Endodermal cell (in vitro differentiated cells): ENCODE results near the gene DHX57. TPM values are rescaled to one million over a fixed set of nuclear protein-coding genes. Genes with fewer than 3 reads are reported as not detected.

Experiments used
- DNase-seq: peaks from one replicate; pipeline ENCODE4 v3.0.0-alpha.2; 2017
- H3K27ac ChIP-seq: 2 replicates; pipeline ENCODE4 v1.5.1; 2013; ENCODE audit warnings: mild to moderate bottlenecking, low read depth, low read length, moderate library complexity
- H3K27me3 ChIP-seq: 2 replicates; pipeline ENCODE4 v1.6.1; 2013; ENCODE audit warnings: mild to moderate bottlenecking, low read length, moderate library complexity; ENCODE audit not compliant: insufficient read depth, control insufficient read depth, poor library complexity, severe bottlenecking
- H3K36me3 ChIP-seq: 2 replicates; pipeline ENCODE4 v1.7.0; 2013; ENCODE audit warnings: mild to moderate bottlenecking, low read length, moderate library complexity; ENCODE audit not compliant: control insufficient read depth, insufficient read depth
- H3K4me1 ChIP-seq: one replicate; pipeline ENCODE4 v1.7.0; 2013; ENCODE audit warnings: low read length; ENCODE audit not compliant: control insufficient read depth, insufficient read depth
- H3K4me3 ChIP-seq: 2 replicates; pipeline ENCODE4 v1.5.1; 2013; ENCODE audit warnings: mild to moderate bottlenecking, low read length, moderate library complexity
- H3K9ac ChIP-seq: 2 replicates; pipeline ENCODE4 v1.6.1; 2013; ENCODE audit warnings: mild to moderate bottlenecking, low read length, moderate library complexity; ENCODE audit not compliant: poor library complexity, severe bottlenecking; ENCODE audit errors: extremely low read depth
- H3K9me3 ChIP-seq: 2 replicates; pipeline ENCODE4 v1.6.1; 2013; ENCODE audit warnings: mild to moderate bottlenecking, low read length, moderate library complexity; ENCODE audit not compliant: control insufficient read depth
- H3K27ac Mint-ChIP-seq: 2 replicates; pipeline ENCODE4 v1.8.0; 2020; ENCODE audit warnings: mixed read lengths
- H3K27me3 Mint-ChIP-seq: 2 replicates; pipeline ENCODE4 v1.8.0; 2021; ENCODE audit warnings: mild to moderate bottlenecking, mixed read lengths; ENCODE audit not compliant: insufficient read depth
- H3K36me3 Mint-ChIP-seq: 2 replicates; pipeline ENCODE4 v1.8.0; 2020; ENCODE audit warnings: low read depth, mixed read lengths
- H3K4me1 Mint-ChIP-seq: 2 replicates; pipeline ENCODE4 v1.8.0; 2020; ENCODE audit warnings: mixed read lengths
- H3K4me3 Mint-ChIP-seq: 2 replicates; pipeline ENCODE4 v1.8.0; 2020; ENCODE audit warnings: mild to moderate bottlenecking, moderate library complexity, mixed read lengths
- H3K9me3 Mint-ChIP-seq: 2 replicates; pipeline ENCODE4 v1.8.0; 2020; ENCODE audit warnings: mild to moderate bottlenecking, mixed read lengths
- CTCF ChIP-seq: fragments of 200-600 bp; sonication (generic); conservative IDR thresholded peaks from 2 replicates; pipeline ENCODE4 v1.5.0; 2021; ENCODE audit warnings: antibody characterized with exemption, mild to moderate bottlenecking
- WGBS, 2 experiments: methylation state at CpG; one replicate each; pipeline versions ENCODE4 v1.1.5 to v1.1.7; 2013; ENCODE audit warnings: missing lambda C conversion rate in 2 of 2, mixed read lengths in 1 of 2; ENCODE audit not compliant: insufficient coverage in 1 of 2, insufficient read length in 1 of 2; 5-methylcytosine and 5-hydroxymethylcytosine counted together
- total RNA-seq, 2 donors: library from RNA; stranded (reverse); fragmentation: NEBNext Ultra II Directional in 1 of 2; extraction: Animal tissue kit (Norgen Biotek cat#: 25700) in 1 of 2; gene quantifications; 2 replicates in 1 of 2; 3 replicates in 1 of 2; pipeline ENCODE4 v1.2.1, GENCODE V29; 2021

Gene DHX57
- total RNA-seq, 2 donors from 2014 or later, result 35.4 to 45.7 TPM

GRCh38 chr2:38775097-38775920, 100.4 kb downstream of the DHX57 start:
- Mint-ChIP-seq H3K9me3 (no peaks in the 10 kb centered on the region), H3K27me3 (peaks cover 18% of the 10 kb centered on the region), H3K36me3 (no peaks in the 10 kb centered on the region), H3K4me3 (no peak overlapping the region), H3K4me1 (peaks cover 9% of the 10 kb centered on the region), H3K27ac (no peak overlapping the region)
- no peak for TF ChIP-seq CTCF
- Histone ChIP-seq H3K27me3 (peaks cover 22% of the 10 kb centered on the region), H3K4me3 (no peak overlapping the region), H3K9ac (no peak overlapping the region), H3K4me1 (peaks cover 3% of the 10 kb centered on the region), H3K9me3 (no peaks in the 10 kb centered on the region), H3K36me3 (no peaks in the 10 kb centered on the region), H3K27ac (no peak overlapping the region)
- no peak for DNase-seq
- 90 to 92% methylated on average over 12 to 17 of the region's 17 CpGs for WGBS, 2 experiments

GRCh38 chr2:38771632-38772031, 104.1 kb downstream of the DHX57 start:
- DNase-seq, result no peak
- Mint-ChIP-seq H3K9me3 (no peaks in the 10 kb centered on the region), H3K4me1 (no peaks in the 10 kb centered on the region), H3K36me3 (no peaks in the 10 kb centered on the region), H3K4me3 (no peak overlapping the region), H3K27me3 (peaks cover 15% of the 10 kb centered on the region), H3K27ac (no peak overlapping the region)
- Histone ChIP-seq H3K4me3 (no peak overlapping the region), H3K4me1 (no peaks in the 10 kb centered on the region), H3K36me3 (no peaks in the 10 kb centered on the region), H3K27ac (no peak overlapping the region), H3K9ac (no peak overlapping the region), H3K9me3 (no peaks in the 10 kb centered on the region), H3K27me3 (peaks cover 15% of the 10 kb centered on the region)
- no peak for TF ChIP-seq CTCF
- WGBS, 2 experiments, result 91 to 96% methylated on average over 3 to 5 of the region's 5 CpGs

- no peak overlapping the region for H3K27ac Mint-ChIP-seq
- H3K9me3 ChIP-seq, result no peaks in the 10 kb centered on the region
- H3K4me3 Mint-ChIP-seq, result no peak overlapping the region
- H3K36me3 Mint-ChIP-seq, result no peaks in the 10 kb centered on the region
- H3K9ac ChIP-seq, result no peak overlapping the region
- no peaks in the 10 kb centered on the region for H3K36me3 ChIP-seq
- H3K27me3 ChIP-seq, result no peaks in the 10 kb centered on the region
- TF ChIP-seq CTCF, result no peak
- no peaks in the 10 kb centered on the region for H3K4me1 ChIP-seq
- H3K9me3 Mint-ChIP-seq, result no peaks in the 10 kb centered on the region
- no peaks in the 10 kb centered on the region for H3K4me1 Mint-ChIP-seq
- DNase-seq, result no peak
- H3K4me3 ChIP-seq, result no peak overlapping the region
- no peaks in the 10 kb centered on the region for H3K27me3 Mint-ChIP-seq
- no peak overlapping the region for H3K27ac ChIP-seq
- 93 to 98% methylated on average over 4 to 5 of the region's 5 CpGs for WGBS, 2 experiments
Measured at GRCh38 chr2:38765551-38765950, 110.2 kb downstream of the DHX57 start.
